Spleen (tissue), 7 donors: ENCODE measurements around the gene SNX10.

Source experiments
- POLR2AphosphoS5 ChIP-seq, 3 donors: sonication (generic); formaldehyde crosslinking; IDR thresholded peaks; one replicate each; pipeline ENCODE4 v1.5.1; 2017; ENCODE audit warnings: antibody characterized with exemption in 3 of 3
- TF ChIP-seq, protein P1 (sequence below), 11 experiments: fragments of 200-600 bp in 7 of 11; fragments of 450-650 bp in 4 of 11; sonication (generic) in 4 of 11; IDR thresholded peaks in 8 of 11; conservative IDR thresholded peaks in 3 of 11; 1 replicate in 7 of 11; 2 replicates in 4 of 11; pipeline versions ENCODE4 v1.4.0 to v1.8.0; 2016 to 2021; ENCODE audit warnings: antibody characterized with exemption in 11 of 11, inconsistent platforms in 4 of 11, mild to moderate bottlenecking in 1 of 11
- donor health status: DM: no; HTN: no; CAD: no; lungs with moderate emphysema.
- donor health status: DM: no; HTN: no; CAD: no.
- donor health status: DM: no; HTN: no; CAD: no.

DNA sequence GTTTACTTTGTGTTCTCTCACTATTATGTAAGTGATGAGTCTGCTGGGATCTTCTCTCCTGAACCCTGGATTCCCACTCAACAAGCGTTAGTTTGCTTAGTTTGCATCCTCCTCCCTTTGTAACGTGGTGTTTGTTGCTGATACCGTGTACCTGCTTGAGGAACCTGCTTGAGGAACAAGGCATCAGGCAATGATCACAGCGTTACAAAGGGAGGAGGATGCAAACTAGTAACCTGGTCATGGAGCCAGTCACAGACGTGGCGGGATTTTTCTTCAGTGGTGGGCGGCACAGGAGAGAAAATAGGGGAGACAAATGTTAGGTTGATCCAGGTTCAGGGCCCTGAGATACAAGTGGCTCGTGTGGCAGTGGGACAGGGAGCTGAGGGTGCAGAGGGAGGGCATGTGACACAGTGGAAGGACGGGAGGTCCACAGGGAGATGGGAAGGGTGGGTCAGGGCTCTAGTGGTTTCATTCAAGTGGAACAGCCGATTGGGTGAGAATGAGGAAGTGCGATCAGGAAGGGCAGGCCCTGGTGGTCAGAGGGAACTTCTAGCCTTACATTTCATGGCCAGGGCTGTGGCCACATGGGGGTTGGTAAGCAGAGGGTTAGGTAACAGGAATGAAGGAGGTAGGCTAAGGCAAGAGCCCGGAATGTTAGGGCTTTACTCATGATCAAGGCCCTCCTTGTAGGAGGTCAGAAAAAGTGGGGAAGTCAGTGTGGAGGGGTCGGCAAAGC is 38.0 kb downstream of the SNX10 start:
- TF ChIP-seq POLR2AphosphoS5 (IDR thresholded peaks at IDR 0.05) = peak in 2 of 3 donors; percentile 52 to 58
- TF ChIP-seq, protein P1, sequence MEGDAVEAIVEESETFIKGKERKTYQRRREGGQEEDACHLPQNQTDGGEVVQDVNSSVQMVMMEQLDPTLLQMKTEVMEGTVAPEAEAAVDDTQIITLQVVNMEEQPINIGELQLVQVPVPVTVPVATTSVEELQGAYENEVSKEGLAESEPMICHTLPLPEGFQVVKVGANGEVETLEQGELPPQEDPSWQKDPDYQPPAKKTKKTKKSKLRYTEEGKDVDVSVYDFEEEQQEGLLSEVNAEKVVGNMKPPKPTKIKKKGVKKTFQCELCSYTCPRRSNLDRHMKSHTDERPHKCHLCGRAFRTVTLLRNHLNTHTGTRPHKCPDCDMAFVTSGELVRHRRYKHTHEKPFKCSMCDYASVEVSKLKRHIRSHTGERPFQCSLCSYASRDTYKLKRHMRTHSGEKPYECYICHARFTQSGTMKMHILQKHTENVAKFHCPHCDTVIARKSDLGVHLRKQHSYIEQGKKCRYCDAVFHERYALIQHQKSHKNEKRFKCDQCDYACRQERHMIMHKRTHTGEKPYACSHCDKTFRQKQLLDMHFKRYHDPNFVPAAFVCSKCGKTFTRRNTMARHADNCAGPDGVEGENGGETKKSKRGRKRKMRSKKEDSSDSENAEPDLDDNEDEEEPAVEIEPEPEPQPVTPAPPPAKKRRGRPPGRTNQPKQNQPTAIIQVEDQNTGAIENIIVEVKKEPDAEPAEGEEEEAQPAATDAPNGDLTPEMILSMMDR (IDR thresholded peaks at IDR 0.05 in 8 of 11, conservative IDR thresholded peaks at IDR 0.05 in 3 of 11) = peak in 4 of 11 experiments; percentile 18 to 56 (median 39)
